Fibroblast of skin of left quadriceps (primary cell): ENCODE measurements around the gene RANBP17.
"Not testable (repeated sequence)": the region's sequence is repeated elsewhere in the genome, so short reads cannot be mapped to it uniquely, and the experiment has no call there.

Source experiments
- DNase-seq, 2 experiments: peaks; one replicate each; pipeline ENCODE4 v3.0.0-alpha.2; 2013; ENCODE audit warnings: low read depth in 2 of 2

RANBP17 gene

DNA sequence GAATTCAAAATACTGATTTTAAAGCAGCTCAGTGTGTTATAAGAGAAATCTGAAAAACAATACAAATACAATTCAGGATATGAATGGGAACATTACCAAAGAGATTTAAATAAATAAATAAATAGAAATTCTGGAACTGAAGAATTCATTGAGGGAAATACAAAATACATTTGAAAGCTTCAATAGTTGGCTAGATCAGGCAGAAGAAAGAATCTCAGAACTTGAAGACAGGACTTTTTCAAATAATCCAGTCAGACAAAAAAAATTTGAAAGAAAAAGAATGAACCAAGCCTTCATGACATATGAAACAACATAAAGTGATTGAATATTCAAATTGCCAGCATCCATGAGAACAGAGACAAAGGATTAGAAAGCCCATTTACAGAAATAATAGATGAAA is 387.6 kb downstream of the RANBP17 start:
- DNase-seq: no peak

DNA sequence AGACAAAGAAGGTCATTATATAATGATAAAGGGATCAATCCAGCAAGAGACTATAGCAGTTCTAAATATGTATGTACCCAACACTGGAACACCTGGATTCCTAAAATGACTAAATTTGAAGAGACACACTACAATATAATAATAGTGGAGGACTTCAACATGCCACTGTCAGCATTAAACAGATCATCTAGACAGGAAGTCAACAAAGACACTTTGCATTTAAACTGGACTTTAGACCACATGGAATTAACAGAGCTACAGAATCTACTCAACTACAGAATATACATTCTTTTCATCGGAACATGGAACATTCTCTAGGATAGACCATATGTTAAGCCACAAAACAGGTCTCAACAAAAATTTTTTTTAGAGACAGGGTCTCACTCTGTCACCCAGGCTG is 388.9 kb downstream of the RANBP17 start:
- no peak for DNase-seq

DNA sequence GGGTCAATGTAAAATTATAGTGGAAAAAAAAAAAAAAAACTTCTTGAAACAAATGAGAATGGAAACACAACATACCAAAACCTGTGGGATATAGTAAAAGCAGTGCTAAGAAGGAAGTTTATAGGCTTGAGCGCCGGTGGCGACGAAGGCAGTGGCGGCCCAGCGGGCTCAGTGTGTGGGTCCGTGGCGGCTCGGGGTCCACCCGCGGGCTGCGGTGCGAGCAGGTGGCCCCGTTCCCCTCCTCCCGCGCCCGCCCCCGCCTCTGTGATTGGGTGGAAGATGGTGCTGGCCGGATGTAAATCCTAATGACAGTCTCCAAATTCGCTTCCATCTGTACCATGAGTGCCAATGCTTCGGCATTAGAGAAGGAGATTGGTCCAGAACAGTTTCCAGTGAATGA is 389.7 kb downstream of the RANBP17 start:
- no peak for DNase-seq

DNA sequence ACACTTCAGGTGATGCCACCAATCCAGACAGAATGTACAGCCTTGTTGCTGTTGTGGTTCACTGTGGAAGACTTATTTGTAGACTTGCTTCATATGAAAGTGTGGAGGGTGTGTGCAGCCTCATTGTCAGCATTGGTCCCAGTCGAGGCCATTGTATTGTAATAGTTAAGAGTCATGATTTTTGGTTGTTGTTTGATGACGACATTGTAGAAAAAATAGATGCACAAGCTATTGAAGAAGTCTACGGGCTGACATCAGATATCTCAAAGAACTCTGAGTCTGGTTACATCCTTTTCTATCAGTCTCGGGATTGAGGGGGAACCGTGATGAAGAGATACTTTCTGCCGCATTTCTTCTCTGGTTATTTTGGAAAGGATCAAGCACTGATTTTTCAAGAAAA is 390.9 kb downstream of the RANBP17 start:
- no peak for DNase-seq

DNA sequence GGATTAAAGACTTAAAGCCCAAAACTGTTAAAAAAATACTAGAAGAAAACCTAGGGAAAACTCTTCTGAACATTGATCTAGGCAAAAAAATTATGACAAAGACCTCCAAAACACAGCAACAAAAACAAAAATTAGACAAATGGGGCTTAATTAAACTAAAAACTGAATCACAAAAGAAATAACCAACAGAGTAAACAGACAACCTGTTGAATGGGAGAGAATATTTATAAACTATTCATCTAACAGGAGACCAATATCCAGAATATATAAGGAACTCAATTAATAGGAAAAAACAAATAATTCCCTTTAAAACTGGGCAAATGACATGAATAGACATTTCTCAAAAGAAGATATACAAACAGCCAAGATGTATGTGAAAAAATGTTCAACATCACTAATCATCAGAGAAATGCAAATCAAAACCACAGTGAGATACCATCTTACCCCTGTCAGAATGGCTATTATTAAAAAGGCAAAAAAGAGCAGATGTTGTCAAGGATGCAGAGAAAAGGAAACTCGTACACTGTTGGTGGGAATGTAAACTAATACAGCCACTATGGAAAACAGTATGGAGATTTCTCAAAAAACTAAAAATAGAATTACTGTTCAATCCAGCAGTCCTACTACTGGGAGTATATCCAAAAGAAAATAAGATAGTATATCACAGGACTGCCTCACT is 397.1 kb downstream of the RANBP17 start:
- DNase-seq: no peak

DNA sequence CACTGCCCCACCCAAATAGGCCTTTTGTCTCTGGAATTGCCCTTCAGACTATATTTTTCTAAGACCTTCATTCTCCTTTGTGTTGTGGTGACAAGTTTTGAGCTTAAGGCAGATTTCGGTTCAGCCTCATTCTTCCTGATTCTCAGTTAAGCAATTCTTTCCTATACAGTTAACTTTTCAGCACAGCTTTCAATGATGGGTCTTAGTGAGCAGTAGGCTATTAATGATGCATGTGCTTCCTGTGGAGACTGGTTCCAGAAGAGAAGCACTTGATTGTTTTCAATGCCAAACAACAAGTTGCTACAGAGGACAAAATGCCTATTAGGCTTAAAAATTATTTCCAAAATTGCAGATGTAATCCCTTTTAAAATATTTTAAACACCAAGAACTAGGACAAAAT is 399.5 kb downstream of the RANBP17 start:
- DNase-seq: no peak

DNA sequence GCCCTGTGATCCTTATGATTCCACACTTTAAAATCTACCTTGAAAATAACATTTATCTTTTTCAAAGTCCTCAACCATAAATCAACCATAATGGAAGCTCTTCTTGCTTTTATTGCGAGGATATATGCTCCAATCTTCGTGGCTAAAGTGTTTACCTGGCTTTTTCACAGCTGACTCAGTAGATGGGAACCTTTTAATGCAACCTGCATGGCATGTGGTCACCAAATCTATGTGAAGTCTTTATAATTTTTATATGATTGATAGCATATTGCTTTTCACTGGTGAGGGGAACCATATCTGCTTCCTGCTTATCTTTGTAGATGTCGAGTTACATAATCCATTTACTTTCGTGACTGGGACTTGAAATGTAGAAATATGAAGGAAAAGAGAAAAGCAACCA is 400.1 kb downstream of the RANBP17 start:
- no peak for DNase-seq

DNA sequence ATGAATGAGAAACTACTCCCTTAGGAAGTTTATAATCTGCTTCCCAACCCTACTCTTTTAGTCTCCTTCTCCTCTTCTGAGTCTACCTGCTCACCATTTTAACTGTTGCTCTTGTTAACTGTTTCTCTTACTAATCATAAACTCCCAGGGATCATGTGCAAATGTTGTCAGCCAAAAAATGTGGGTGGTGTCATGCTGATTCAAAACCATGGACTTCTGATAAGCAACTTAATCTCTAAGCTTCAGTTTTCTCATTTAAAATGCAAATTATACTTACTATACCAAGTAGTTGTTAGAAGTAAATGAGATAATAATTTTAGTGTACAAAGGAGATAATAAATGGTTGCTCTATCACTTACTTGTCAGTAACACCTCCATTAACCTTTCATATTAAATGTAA is 401.4 kb downstream of the RANBP17 start:
- no peak for DNase-seq

DNA sequence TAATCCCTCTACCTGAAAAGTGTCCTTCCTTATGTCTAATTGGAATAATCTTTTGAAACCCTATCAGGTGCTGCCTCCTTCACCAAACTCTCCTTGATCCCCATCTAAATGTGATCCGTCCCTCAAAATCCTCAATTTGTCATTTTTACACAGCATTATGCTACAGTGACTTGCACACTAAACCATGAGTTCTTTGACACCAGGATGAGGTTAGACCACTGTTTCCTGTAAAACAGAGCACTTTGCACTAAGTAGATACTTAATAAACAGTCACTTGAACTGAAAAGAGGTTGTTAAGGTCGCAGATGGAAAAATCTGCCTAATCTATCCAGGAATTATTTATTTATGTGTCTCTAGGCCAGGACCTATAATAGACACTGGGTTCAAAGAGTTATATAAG is 403.0 kb downstream of the RANBP17 start:
- DNase-seq: no peak

DNA sequence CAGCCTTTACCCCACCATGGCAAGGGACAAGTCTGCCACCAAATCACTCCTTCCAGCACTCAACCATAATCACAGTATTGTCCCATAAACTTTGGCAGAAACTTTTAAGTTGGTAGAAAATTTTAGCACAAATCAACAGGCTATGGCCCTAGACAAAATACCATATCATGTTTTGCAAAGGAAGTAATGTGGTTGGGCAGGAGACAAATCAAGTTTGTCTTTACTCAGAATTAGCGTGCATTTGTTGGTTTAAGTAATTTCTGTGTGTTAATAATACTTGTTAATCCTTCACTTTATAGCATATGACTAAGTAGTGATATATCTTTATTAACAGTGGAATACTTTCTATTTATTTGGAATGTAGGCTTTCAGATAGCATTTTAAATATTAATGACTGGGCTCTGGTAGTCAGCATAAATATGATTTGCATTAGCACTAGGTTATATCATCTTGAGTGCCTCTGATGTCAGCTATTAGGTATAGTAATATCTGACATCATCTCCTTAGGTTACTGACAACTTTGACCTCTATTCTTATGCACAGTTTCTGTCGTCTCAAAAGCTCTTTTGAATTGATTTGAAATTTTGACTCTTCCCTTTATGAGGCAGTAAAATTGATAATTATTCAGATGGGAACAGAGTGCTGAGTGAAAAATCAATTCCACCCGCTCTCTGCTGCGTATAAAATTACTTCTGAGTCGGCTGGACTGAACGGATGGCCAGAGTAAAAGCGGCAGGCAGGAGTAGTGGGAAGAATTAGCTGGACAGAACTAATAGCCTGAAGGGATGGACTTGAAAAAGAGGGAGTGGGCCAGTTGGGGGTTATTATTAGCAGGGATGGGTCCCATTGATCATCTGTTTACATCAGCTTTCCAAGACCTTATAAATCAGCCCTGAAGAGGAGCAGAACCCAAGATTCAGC is 407.1 kb downstream of the RANBP17 start:
- no peak for DNase-seq

DNA sequence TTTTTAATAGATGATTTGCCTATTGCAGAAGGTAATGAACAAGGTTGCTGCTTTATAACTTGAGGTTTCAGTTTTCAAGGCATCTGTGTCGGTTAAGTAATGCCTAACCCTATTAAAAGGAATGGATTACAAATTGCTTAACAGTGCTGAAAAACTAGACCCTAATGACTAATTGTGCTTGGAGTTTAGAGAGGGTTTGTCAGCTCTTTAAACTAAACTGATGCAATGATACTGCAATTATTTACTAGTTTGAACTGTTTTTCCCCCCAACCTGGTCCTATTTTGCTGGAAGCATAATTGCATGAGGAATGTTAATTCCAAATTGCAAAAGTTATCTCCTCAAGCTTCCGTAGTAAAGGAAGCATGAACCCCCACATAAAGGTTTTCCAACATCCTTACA is 407.9 kb downstream of the RANBP17 start:
- DNase-seq: peak; percentile 84

DNA sequence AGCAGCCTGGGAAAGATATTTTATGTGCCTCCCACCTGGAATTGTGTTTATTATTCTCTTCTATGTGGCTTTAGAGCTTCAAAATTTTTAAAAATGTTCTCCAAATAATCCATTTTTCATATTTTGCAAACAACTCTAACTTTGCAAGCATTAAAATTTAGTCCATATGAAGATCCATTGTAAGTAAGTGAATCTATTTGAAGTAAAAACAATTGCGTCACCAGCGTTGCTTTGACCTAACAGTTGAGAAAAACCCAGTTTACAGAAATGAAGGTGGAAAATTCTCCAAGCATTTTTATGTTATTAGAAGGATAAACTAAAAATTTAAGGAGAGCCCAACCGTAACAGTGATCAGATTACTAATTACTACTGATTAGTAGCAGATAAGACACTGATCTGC is 408.3 kb downstream of the RANBP17 start:
- DNase-seq: no peak

DNA sequence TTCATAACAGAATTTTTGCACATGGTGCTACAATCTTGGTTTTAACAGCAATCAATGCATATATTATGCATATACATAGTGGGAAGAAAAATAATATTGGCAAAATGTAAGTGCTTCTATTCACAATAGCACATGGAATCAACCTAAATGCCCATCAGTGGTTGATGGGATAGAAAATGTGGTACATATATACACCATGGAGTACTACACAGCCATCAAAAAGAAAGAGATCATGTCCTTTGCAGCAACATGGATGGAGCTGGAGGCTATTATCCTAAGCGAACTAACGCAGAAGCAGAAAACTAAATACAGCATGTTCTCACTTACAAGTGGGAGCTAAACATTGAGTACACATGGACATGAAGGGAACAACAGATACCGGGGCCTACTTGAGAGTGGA is 410.0 kb downstream of the RANBP17 start:
- DNase-seq: no peak

DNA sequence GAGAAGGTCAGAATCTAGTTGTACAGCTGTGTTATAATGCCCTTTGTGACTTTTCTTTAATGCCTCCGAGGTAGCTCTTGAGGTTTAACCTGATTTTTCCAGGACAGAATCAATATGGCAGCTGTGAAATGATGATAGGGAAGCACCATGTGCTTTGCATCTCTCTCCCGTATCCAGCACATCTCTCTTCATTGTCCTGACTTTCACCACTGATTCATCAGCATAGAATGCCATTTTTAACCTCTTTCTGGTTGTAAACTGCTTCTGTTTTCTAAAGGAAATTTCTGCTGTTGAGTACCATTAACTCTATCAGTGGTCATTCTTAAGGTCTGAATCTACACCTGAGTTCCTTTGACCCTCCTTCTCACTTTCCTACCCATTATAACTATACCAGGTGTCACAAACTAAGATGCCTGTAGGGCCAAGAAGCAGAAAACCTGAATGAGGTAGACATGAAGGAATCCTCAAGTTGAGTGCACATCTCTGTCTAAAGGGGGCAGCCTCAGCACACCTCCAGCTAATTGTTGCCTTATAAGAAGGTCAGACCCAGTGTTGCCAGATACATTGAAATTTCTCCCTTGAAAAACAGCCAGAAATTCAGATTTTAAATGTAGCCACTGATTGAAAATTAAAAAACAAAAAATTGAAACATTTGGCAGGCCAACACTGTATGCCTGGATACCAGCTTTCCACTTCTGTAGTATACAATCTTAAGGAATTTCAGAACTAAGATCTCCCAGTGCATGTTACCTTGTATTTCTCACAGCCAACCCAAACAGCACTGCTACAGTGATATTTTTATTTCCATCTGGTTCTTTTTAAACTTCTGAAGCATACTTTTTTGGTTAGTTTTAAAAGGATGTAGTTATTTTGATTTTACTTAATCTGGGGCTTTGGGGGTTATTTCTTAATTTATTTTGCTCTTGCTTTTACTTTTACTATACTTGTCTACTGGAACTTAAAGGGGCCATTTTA is 411.5 kb downstream of the RANBP17 start:
- DNase-seq: no peak

DNA sequence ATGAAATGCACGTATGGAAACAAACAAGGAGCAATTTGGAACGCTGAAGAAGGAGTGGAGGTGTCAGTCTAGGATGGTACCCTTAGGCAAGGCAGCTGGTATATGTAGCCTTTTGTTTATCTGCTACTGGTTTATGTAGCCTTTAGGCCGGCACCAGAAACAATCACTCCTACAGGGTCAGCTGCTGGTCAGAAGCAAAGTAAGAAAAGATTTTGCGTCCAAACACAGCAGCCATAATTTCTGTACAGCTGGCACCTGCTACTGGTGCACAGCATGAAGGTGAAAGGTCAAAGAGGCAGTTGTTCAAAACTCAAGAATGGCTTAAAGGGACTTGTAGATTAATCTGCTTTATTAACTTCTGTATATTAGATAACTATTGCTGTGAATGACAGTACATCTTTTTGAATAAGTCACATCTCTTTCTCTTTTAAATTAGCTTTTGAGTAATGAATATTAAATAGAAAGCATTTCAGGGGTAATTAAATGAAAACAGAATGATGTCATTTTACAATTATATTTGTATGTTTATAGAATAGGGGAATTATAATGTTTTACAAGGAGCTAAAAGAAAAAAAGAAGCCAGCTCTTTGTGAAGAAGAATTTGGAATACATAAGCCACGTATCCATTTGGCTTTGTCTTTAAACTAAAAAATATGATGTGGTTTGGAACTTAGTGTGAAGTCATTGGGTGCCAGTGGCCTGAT is 414.2 kb downstream of the RANBP17 start:
- no peak for DNase-seq

DNA sequence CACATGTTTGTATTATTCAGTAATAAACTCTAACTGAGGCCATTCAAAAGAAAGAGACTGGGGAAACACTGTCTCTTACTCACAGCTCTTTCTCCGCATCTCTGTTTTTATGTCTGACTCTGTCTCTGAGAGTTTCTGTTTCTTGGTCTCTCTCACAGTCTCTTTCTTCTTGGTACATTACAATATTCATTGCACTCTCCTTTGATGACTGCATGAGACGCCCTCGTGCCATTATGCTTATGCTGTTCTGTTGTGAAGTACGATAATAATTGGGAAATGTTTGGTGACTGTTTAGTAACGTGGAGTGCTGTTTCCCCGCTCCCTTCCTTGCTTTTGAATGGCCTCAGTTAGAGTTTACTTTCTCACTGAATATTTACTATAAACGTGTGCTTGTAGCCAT is 421.9 kb downstream of the RANBP17 start:
- no peak for DNase-seq

DNA sequence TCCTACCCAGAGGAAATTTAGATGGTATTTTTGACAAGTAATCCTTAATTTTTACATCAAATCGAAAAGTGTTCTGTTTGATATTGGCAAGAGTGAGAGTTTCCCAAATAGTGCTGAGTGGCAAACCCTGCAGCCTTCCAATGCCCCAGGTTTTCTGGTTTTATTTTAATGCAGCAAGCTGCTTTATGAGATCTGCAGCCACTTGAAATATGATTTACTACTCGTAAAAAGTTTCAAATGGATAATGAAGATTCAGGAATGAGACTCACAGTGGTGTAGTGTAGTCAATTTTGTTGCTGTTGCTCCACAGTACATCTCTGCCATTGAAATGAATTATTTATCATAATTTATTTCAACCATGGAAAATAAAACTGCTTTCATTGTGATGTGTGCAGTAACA is 423.6 kb downstream of the RANBP17 start:
- DNase-seq: no peak

DNA sequence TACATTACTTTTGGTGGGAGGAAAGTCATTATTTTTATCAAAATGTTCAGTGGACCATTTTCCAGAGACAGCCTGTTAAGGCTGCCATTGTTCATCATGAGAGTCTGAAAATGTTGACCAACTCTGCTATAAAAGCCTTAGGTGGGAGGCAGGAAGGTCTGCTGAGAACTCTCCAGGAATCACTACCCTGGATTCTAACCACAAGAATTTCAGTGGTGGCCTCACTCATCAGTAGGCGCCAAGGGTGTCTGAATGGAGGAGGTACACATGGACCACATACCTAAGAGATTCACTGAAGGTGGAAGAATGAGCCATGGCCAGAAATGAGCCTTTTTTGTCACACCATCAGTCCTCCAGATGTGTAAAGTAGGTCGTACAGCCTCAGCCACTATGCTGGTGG is 426.2 kb downstream of the RANBP17 start:
- DNase-seq: no peak

DNA sequence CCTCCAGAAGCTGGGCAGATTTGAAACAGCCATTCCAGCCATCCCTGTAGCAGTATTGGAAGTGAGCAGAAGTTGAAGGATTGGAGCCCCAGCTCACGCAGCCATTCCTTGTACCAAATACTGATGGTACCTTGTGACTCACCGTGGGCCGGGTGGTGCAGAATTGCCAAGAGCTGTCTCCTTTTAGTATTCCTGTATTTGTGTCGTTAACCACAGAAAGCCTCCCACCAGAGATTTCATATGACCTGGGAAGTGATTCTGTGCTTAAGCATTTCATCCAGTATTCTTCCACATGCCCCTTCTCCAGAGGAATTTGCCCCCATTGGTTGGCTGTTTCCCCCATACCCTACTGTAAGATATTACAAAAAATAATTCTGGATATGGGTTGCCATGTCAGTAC is 429.6 kb downstream of the RANBP17 start:
- DNase-seq: no peak

DNA sequence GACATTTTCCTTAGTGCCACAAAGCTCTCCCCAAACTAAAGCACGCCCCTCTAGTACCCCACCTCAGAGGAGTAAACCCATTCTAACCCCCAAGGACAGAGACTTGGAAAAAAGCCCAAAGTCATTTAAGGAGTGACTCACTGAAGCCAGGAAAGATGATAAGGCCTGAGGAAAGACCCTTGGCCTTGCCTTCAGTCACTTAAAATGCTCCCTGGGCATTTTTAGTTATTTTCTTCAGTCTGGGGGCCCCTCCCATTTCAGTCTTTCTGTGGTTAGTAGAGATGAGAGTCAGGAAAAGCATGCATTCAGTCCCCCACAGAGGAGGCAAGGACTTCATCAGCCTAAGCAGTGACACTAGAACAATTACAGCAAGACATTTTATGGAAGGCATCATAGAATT is 433.5 kb downstream of the RANBP17 start:
- DNase-seq: no peak

DNA sequence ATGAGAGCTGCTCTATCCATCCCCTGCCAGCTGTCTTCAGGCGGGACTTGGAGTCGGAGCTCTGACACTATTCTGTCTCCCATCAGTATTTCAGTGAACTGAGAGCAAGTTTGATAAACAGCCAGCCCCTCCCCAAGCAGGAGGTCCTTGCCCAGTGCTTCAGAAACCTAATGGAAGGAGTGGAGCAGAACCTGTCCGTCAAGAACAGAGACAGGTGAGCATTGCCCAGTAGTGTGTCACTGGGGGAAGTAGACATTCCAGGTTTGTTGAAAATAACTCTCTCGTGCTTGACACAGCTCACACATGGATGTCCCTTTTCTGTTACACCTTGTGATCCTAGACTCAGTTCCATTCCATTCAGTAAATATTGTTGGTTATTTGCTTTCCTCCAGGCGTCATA is 434.0 kb downstream of the RANBP17 start:
- DNase-seq: no peak

DNA sequence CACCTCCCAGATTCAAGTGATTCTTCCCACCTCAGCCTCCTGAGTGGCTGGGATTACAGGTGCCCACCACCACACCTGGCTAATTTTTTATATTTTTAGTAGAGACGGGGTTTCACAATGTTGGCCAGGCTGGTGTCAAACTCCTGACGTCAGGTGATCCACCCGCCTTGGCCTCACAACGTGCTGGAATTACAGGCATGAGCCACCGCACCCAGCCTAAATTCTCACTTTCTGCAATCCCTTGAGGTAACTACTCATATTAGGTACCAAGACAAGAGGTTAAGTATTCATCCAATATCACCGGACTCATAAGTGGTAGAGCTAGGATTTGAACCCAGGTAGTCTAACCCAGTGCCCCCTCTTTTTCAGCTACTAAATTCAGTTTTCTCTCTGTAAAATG is 436.1 kb downstream of the RANBP17 start:
- not testable (repeated sequence) for DNase-seq
